ENCODE data around the gene LIMA1. TPM values are rescaled to one million over a fixed set of nuclear protein-coding genes. Genes with fewer than 3 reads are reported as not detected.

The LIMA1 gene
- total and polyA plus RNA-seq, 2 experiments from 2014 or later: 8.9 to 12.6 TPM

- H3K4me3 ChIP-seq: no peak overlapping the region
- peaks cover 12% of the 10 kb centered on the region for H3K4me1 ChIP-seq (ENCODE audit: low read depth)
- H3K9me3 ChIP-seq (ENCODE audit: low read depth): no peaks in the 10 kb centered on the region
- TF ChIP-seq CTCF (IDR thresholded peaks at IDR 0.05; ENCODE audit: low read depth, low read length): no peak
- H3K27me3 ChIP-seq: no peaks in the 10 kb centered on the region
- DNase-seq (ENCODE audit: low read depth in 1 of 2, low spot score in 1 of 2): peak in 1 of 2 donors; percentile 79
- H3K36me3 ChIP-seq: no peaks in the 10 kb centered on the region
- H3K27ac ChIP-seq: no peak overlapping the region
These were observed 42.6 kb downstream of the LIMA1 start for GRCh38 chr12:50240792-50241114.

GRCh38 chr12:50240096-50240791 is 43.1 kb downstream of the LIMA1 start:
- no peak for TF ChIP-seq CTCF (IDR thresholded peaks at IDR 0.05; ENCODE audit: low read depth, low read length)
- H3K27ac ChIP-seq: no peak overlapping the region
- H3K36me3 ChIP-seq: no peaks in the 10 kb centered on the region
- no peaks in the 10 kb centered on the region for H3K27me3 ChIP-seq
- DNase-seq (ENCODE audit: low read depth in 1 of 2, low spot score in 1 of 2): no peak
- H3K4me3 ChIP-seq: no peak overlapping the region
- H3K4me1 ChIP-seq (ENCODE audit: low read depth): peaks cover 12% of the 10 kb centered on the region
- no peaks in the 10 kb centered on the region for H3K9me3 ChIP-seq (ENCODE audit: low read depth)

GRCh38 chr12:50239355-50239891 is 43.9 kb downstream of the LIMA1 start:
- no peak for DNase-seq (ENCODE audit: low read depth in 1 of 2, low spot score in 1 of 2)
- Histone ChIP-seq H3K4me1 (ENCODE audit: low read depth) (peaks cover 12% of the 10 kb centered on the region), H3K36me3 (no peaks in the 10 kb centered on the region), H3K27ac (no peak overlapping the region), H3K4me3 (no peak overlapping the region), H3K27me3 (no peaks in the 10 kb centered on the region), H3K9me3 (ENCODE audit: low read depth) (no peaks in the 10 kb centered on the region)
- TF ChIP-seq CTCF (IDR thresholded peaks at IDR 0.05; ENCODE audit: low read depth, low read length): no peak

GRCh38 chr12:50234347-50234746 is 49.0 kb downstream of the LIMA1 start:
- Histone ChIP-seq H3K27ac (no peak overlapping the region), H3K27me3 (no peaks in the 10 kb centered on the region), H3K36me3 (no peaks in the 10 kb centered on the region), H3K4me1 (ENCODE audit: low read depth) (no peaks in the 10 kb centered on the region), H3K4me3 (no peak overlapping the region), H3K9me3 (ENCODE audit: low read depth) (no peaks in the 10 kb centered on the region)
- TF ChIP-seq CTCF (IDR thresholded peaks at IDR 0.05; ENCODE audit: low read depth, low read length): no peak
- no peak for DNase-seq (ENCODE audit: low read depth in 1 of 2, low spot score in 1 of 2)

GRCh38 chr12:50232771-50233209 is 50.5 kb downstream of the LIMA1 start:
- no peaks in the 10 kb centered on the region for H3K9me3 ChIP-seq (ENCODE audit: low read depth)
- no peaks in the 10 kb centered on the region for H3K36me3 ChIP-seq
- no peaks in the 10 kb centered on the region for H3K4me1 ChIP-seq (ENCODE audit: low read depth)
- H3K27me3 ChIP-seq: no peaks in the 10 kb centered on the region
- no peak overlapping the region for H3K4me3 ChIP-seq
- DNase-seq (ENCODE audit: low read depth in 1 of 2, low spot score in 1 of 2): no peak
- no peak for TF ChIP-seq CTCF (IDR thresholded peaks at IDR 0.05; ENCODE audit: low read depth, low read length)
- H3K27ac ChIP-seq: no peak overlapping the region
